22Rv1 (cell line): ENCODE data around the gene GPR37.

Source experiments
- CTCF ChIP-seq: fragments of 450-650 bp; IDR thresholded peaks from 2 replicates; pipeline ENCODE4 v1.5.1; 2017; ENCODE audit warnings: mild to moderate bottlenecking
- ZFX ChIP-seq: fragments of 450-650 bp; IDR thresholded peaks from 2 replicates; pipeline ENCODE4 v1.6.1; 2017; ENCODE audit warnings: antibody characterized with exemption, borderline replicate concordance

GRCh38 chr7:124754576-124755268 lies 10.9 kb downstream of the GPR37 start:
- TF ChIP-seq CTCF: no peak
- no peak for TF ChIP-seq ZFX
